Spleen (tissue), 11 donors: ENCODE data around the gene ARL2BP. TPM values are rescaled to one million over a fixed set of nuclear protein-coding genes. Genes with fewer than 3 reads are reported as not detected.

Experiments
- DNase-seq: peaks from one replicate; pipeline ENCODE4 v3.0.0-alpha.2; 2020
- H3K27ac ChIP-seq, 8 donors: fragments of 200-600 bp; sonication (generic) in 7 of 8; 1 replicate in 4 of 8; 2 replicates in 4 of 8; pipeline versions ENCODE4 v1.5.0 to v1.8.0; 2016 to 2021; ENCODE audit warnings: inconsistent platforms in 4 of 8, mild to moderate bottlenecking in 4 of 8, moderate library complexity in 1 of 8
- H3K27me3 ChIP-seq, 7 donors: fragments of 200-600 bp; sonication (generic) in 6 of 7; replicated peaks in 1 of 7; 1 replicate in 4 of 7; 2 replicates in 3 of 7; pipeline versions ENCODE4 v1.5.0 to v1.8.0; 2016 to 2021; ENCODE audit warnings: inconsistent platforms in 3 of 7, mild to moderate bottlenecking in 1 of 7
- H3K36me3 ChIP-seq, 6 donors: fragments of 200-600 bp; sonication (generic) in 5 of 6; 1 replicate in 4 of 6; 2 replicates in 2 of 6; pipeline versions ENCODE4 v1.5.0 to v1.8.0; 2016 to 2021; ENCODE audit warnings: inconsistent platforms in 2 of 6
- H3K4me1 ChIP-seq, 6 donors: fragments of 200-600 bp; sonication (generic) in 5 of 6; 1 replicate in 3 of 6; 2 replicates in 3 of 6; pipeline versions ENCODE4 v1.5.0 to v1.8.0; 2016 to 2021; ENCODE audit warnings: inconsistent platforms in 3 of 6
- H3K4me3 ChIP-seq, 8 donors: fragments of 200-600 bp; sonication (generic) in 7 of 8; 1 replicate in 4 of 8; 2 replicates in 4 of 8; pipeline versions ENCODE4 v1.5.0 to v1.8.0; 2016 to 2021; ENCODE audit warnings: inconsistent platforms in 4 of 8, mild to moderate bottlenecking in 4 of 8, moderate library complexity in 2 of 8
- H3K9me3 ChIP-seq, 8 donors: fragments of 200-600 bp; sonication (generic) in 7 of 8; 1 replicate in 4 of 8; 2 replicates in 4 of 8; pipeline versions ENCODE4 v1.5.0 to v1.8.0; 2016 to 2021; ENCODE audit warnings: inconsistent platforms in 4 of 8
- POLR2A ChIP-seq, 3 donors: fragments of 450-650 bp; IDR thresholded peaks; one replicate each; pipeline ENCODE4 v1.5.1; 2017; ENCODE audit warnings: antibody characterized with exemption in 3 of 3, mild to moderate bottlenecking in 1 of 3
- POLR2AphosphoS5 ChIP-seq, 3 donors: sonication (generic); formaldehyde crosslinking; IDR thresholded peaks; one replicate each; pipeline ENCODE4 v1.5.1; 2017; ENCODE audit warnings: antibody characterized with exemption in 3 of 3
- WGBS, 5 donors: extraction: QIAGEN DNeasy Blood & Tissue Kit in 3 of 5; methylation state at CpG; one replicate each; pipeline versions ENCODE4 v1.1.5 to v1.1.7; 2013 to 2018; 5-methylcytosine and 5-hydroxymethylcytosine counted together
- intact Hi-C: fragments of 100-400 bp; cut with DNase I; formaldehyde crosslinking; loops from one replicate; pipeline ENCODE4 v1.15.0; 2023; ENCODE audit warnings: low total_unique reads
- polyA plus RNA-seq, 3 donors: library from polyadenylated mRNA; stranded (reverse); fragments of 200-250 nt; gene quantifications; one replicate each; pipeline ENCODE4 v1.2.1, GENCODE V29; 2013
- total RNA-seq, 7 donors: library from RNA; depleted of rRNA in 3 of 7; stranded (reverse); fragments of >200 nt in 3 of 7; fragmentation: NEBNext Ultra II Directional in 4 of 7; extraction: Animal tissue kit (Norgen Biotek cat#: 25700) in 4 of 7; gene quantifications; one replicate each; pipeline versions ENCODE4 v1.1.0 to v1.2.1, GENCODE V29; 2016 to 2021
- TF ChIP-seq, protein P1 (sequence below), 11 experiments: fragments of 200-600 bp in 7 of 11; fragments of 450-650 bp in 4 of 11; sonication (generic) in 4 of 11; IDR thresholded peaks in 8 of 11; conservative IDR thresholded peaks in 3 of 11; 1 replicate in 7 of 11; 2 replicates in 4 of 11; pipeline versions ENCODE4 v1.4.0 to v1.8.0; 2016 to 2021; ENCODE audit warnings: antibody characterized with exemption in 11 of 11, inconsistent platforms in 4 of 11, mild to moderate bottlenecking in 1 of 11
- donor health status: healthy with polysubstance abuse.
- donor health status: DM: no; HTN: no; CAD: no; lungs with moderate emphysema.
- donor health status: DM: no; HTN: no; CAD: no.
- donor health status: Bipolar disorder and iron deficiency.
- donor health status: healthy.
- donor health status: DM: no; HTN: no; CAD: no.
- donor health status: DM: yes; HTN: yes; CAD: no.

The ARL2BP gene
- total and polyA plus RNA-seq, 10 donors: 30.1 to 84.6 (median 61.1) TPM

GRCh38 chr16:57224651-57225335, 20.3 kb upstream of the ARL2BP start:
- no peaks in the 10 kb centered on the region for H3K4me1 ChIP-seq
- H3K36me3 ChIP-seq: peaks cover 0 to 100% (median 86%) of the 10 kb centered on the region in 6 donors
- peaks cover 0 to 2% (median 0%) of the 10 kb centered on the region in 8 donors for H3K9me3 ChIP-seq
- H3K27me3 ChIP-seq: no peaks in the 10 kb centered on the region
- intact Hi-C loops: no loop called here
- 95 to 100% (median 97%) methylated on average over 6 of the region's 6 CpGs for WGBS, 5 donors
- H3K4me3 ChIP-seq: no peak overlapping the region
- TF ChIP-seq POLR2A (IDR thresholded peaks at IDR 0.05) (no peak), POLR2AphosphoS5 (IDR thresholded peaks at IDR 0.05) (no peak)
- TF ChIP-seq, protein P1, sequence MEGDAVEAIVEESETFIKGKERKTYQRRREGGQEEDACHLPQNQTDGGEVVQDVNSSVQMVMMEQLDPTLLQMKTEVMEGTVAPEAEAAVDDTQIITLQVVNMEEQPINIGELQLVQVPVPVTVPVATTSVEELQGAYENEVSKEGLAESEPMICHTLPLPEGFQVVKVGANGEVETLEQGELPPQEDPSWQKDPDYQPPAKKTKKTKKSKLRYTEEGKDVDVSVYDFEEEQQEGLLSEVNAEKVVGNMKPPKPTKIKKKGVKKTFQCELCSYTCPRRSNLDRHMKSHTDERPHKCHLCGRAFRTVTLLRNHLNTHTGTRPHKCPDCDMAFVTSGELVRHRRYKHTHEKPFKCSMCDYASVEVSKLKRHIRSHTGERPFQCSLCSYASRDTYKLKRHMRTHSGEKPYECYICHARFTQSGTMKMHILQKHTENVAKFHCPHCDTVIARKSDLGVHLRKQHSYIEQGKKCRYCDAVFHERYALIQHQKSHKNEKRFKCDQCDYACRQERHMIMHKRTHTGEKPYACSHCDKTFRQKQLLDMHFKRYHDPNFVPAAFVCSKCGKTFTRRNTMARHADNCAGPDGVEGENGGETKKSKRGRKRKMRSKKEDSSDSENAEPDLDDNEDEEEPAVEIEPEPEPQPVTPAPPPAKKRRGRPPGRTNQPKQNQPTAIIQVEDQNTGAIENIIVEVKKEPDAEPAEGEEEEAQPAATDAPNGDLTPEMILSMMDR (IDR thresholded peaks at IDR 0.05 in 8 of 11, conservative IDR thresholded peaks at IDR 0.05 in 3 of 11): no peak
- DNase-seq: no peak
- no peak overlapping the region for H3K27ac ChIP-seq

DNA sequence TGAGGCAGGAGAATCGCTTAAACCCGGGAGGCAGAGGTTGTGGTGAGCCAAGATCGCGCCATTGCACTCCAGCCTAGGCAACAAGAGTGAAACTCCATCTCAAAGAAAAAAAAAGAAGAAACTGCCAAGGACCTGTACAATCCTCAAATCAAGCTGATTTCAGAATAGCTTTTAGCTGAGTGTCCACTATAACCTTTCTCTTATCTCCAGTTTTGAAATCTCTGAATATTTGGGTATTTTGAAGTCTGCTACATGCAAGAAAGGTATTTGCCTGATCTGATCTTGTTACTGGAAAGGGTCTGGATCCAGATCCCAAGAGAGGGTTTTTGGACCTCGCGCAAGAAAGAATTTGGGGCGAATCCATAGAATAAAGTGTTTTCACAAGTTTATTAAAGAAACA, 19.1 kb upstream of the ARL2BP start:
- WGBS, 5 donors: 94 to 99% (median 96%) methylated on average over 7 of the region's 7 CpGs
- H3K27ac ChIP-seq: no peak overlapping the region

DNA sequence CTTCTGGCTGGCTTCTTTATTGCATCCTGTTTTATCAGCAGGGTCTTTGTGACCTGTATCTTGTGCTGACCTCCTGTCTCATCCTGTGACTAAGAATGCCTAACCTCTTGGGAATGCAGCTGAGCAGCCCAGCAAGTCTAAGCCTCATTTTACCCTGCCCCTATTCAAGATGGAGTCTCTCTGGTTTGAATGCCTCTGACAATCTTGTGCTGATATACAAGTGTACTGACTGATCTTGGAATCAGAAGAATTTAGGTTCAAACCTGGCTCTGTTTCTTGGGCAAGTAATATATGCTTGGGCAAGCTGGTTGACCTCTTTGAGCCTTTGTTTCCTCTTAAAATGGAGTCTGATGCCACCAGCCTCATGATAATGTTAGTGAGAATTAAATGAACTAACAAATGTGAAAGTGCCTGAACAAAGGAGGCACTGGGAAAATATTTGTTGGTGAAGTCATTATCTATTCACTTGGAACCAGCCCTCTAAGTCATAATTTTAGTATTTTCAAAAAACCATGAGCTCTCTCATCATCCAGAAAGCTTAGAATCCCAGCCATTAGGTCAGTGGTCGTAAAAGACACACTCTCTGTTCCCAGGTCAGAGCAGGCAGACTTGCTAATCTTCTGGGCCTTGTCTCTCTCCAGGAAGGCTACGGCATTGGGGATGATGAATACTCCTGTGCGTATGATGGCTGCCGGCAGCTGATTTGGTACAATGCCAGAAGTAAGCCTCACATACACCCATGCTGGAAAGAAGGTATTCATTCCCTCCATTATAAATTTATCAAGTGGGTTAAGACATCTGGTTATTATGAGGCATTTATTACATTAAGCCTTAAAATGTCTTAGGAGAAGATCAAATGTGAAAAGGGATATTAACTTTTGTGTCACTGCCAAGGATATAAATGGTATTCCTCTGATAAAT, 18.1 kb upstream of the ARL2BP start:
- no peaks in the 10 kb centered on the region for H3K9me3 ChIP-seq
- H3K27ac ChIP-seq: no peak overlapping the region
- TF ChIP-seq POLR2A (IDR thresholded peaks at IDR 0.05) (no peak), POLR2AphosphoS5 (IDR thresholded peaks at IDR 0.05) (no peak)
- TF ChIP-seq, protein P1 (IDR thresholded peaks at IDR 0.05 in 8 of 11, conservative IDR thresholded peaks at IDR 0.05 in 3 of 11): no peak
- 96 to 99% (median 96%) methylated on average over 4 of the region's 4 CpGs for WGBS, 5 donors
- intact Hi-C loops: no loop called here
- H3K27me3 ChIP-seq: no peaks in the 10 kb centered on the region
- no peak overlapping the region for H3K4me3 ChIP-seq
- H3K36me3 ChIP-seq: peaks cover 0 to 100% (median 90%) of the 10 kb centered on the region in 6 donors
- no peaks in the 10 kb centered on the region for H3K4me1 ChIP-seq
- DNase-seq: no peak

More for the DNA sequence above, 19.1 kb upstream of the ARL2BP start:
- peaks cover 0 to 100% (median 89%) of the 10 kb centered on the region in 6 donors for H3K36me3 ChIP-seq
- H3K9me3 ChIP-seq: no peaks in the 10 kb centered on the region
- no peaks in the 10 kb centered on the region for H3K4me1 ChIP-seq
- H3K27me3 ChIP-seq: no peaks in the 10 kb centered on the region
- no peak for TF ChIP-seq POLR2AphosphoS5 (IDR thresholded peaks at IDR 0.05)
- TF ChIP-seq POLR2A (IDR thresholded peaks at IDR 0.05): no peak
- TF ChIP-seq, protein P1 (IDR thresholded peaks at IDR 0.05 in 8 of 11, conservative IDR thresholded peaks at IDR 0.05 in 3 of 11): no peak
- intact Hi-C loops: no loop called here
- no peak for DNase-seq
- no peak overlapping the region for H3K4me3 ChIP-seq

DNA sequence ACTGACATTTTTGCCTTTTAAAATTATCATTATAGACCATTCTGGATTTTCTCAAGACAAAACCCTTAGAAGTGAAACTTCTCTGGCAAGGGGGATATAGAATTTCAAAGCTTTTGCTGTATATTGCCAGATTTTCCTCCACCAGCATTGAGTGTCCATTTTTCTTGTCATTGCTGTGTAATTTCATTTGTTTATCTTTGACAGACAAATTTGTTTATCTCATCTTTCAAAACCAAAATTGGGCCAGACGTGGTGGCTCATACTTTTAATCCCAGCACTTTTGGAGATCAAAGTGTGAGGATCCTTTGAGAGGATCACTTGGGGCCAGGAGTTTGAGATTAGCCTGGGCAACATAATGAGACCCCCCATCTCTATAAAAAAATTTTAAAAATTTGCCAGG, 16.0 kb upstream of the ARL2BP start:
- peaks cover 0 to 100% (median 88%) of the 10 kb centered on the region in 6 donors for H3K36me3 ChIP-seq

More for the DNA sequence above, 16.0 kb upstream of the ARL2BP start:
- Histone ChIP-seq H3K4me1 (no peaks in the 10 kb centered on the region), H3K9me3 (no peaks in the 10 kb centered on the region), H3K27me3 (no peaks in the 10 kb centered on the region), H3K27ac (no peak overlapping the region), H3K4me3 (no peak overlapping the region)
- 92 to 100% (median 96%) methylated on average over 1 of the region's 1 CpG for WGBS, 5 donors
- DNase-seq: no peak
- intact Hi-C loops: no loop called here
- TF ChIP-seq POLR2AphosphoS5 (IDR thresholded peaks at IDR 0.05) (no peak), POLR2A (IDR thresholded peaks at IDR 0.05) (no peak)
- TF ChIP-seq, protein P1 (IDR thresholded peaks at IDR 0.05 in 8 of 11, conservative IDR thresholded peaks at IDR 0.05 in 3 of 11): no peak
